ENCODE measurements around the gene PDZD2. TPM values are rescaled to one million over a fixed set of nuclear protein-coding genes. Genes with fewer than 3 reads are reported as not detected.
"Not testable (repeated sequence)": the region's sequence is repeated elsewhere in the genome, so short reads cannot be mapped to it uniquely, and the experiment has no call there.

PDZD2 gene
- total RNA-seq, 1 experiment from 2014 or later: 23.0 TPM

- no peaks in the 10 kb centered on the region for H3K4me1 Mint-ChIP-seq (ENCODE audit: insufficient read depth, unreplicated experiment)
- intact Hi-C loops (cut with micrococcal nuclease): no loop called here
- H3K27ac Mint-ChIP-seq (ENCODE audit: low read depth, unreplicated experiment): no peak overlapping the region
- peaks cover 16% of the 10 kb centered on the region for H3K27me3 Mint-ChIP-seq (ENCODE audit: insufficient read depth, unreplicated experiment)
- CTCF ChIA-PET: interaction anchor here (0.9 kb wide), 1 partner anchor 77 kb away, joined by 3 read pairs; no protein-coding TSS in a partner anchor
- no peak for TF ChIP-seq CTCF (IDR thresholded peaks at IDR 0.05; ENCODE audit: unreplicated experiment)
- POLR2A ChIA-PET: no interaction called here
- no peaks in the 10 kb centered on the region for H3K36me3 Mint-ChIP-seq (ENCODE audit: insufficient read depth, unreplicated experiment)
- H3K9me3 Mint-ChIP-seq (ENCODE audit: unreplicated experiment): no peaks in the 10 kb centered on the region
- DNase-seq (ENCODE audit: unreplicated experiment): no peak
- no TSS peak for BruUV-seq (replicated peaks)
- no peak overlapping the region for H3K4me3 Mint-ChIP-seq (ENCODE audit: unreplicated experiment)
These were observed 87.1 kb downstream of the PDZD2 start for GRCh38 chr5:31725996-31726395.

- intact Hi-C loops (cut with micrococcal nuclease): no loop called here
- Mint-ChIP-seq H3K36me3 (ENCODE audit: insufficient read depth, unreplicated experiment) (no peaks in the 10 kb centered on the region), H3K4me1 (ENCODE audit: insufficient read depth, unreplicated experiment) (no peaks in the 10 kb centered on the region), H3K27me3 (ENCODE audit: insufficient read depth, unreplicated experiment) (peaks cover 7% of the 10 kb centered on the region), H3K4me3 (ENCODE audit: unreplicated experiment) (no peak overlapping the region), H3K27ac (ENCODE audit: low read depth, unreplicated experiment) (no peak overlapping the region), H3K9me3 (ENCODE audit: unreplicated experiment) (no peaks in the 10 kb centered on the region)
- no TSS peak for BruUV-seq (replicated peaks)
- CTCF ChIA-PET: interaction anchor here (0.9 kb wide), 1 partner anchor 82 kb away, joined by 3 read pairs; no protein-coding TSS in a partner anchor
- DNase-seq (ENCODE audit: unreplicated experiment): no peak
- POLR2A ChIA-PET: no interaction called here
- TF ChIP-seq CTCF (IDR thresholded peaks at IDR 0.05; ENCODE audit: unreplicated experiment): no peak
These were observed 88.0 kb downstream of the PDZD2 start for GRCh38 chr5:31726952-31727351.

GRCh38 chr5:31728039-31728438 lies 89.1 kb downstream of the PDZD2 start:
- no peak overlapping the region for H3K4me3 Mint-ChIP-seq (ENCODE audit: unreplicated experiment)
- intact Hi-C loops (cut with micrococcal nuclease): no loop called here
- H3K9me3 Mint-ChIP-seq (ENCODE audit: unreplicated experiment): no peaks in the 10 kb centered on the region
- POLR2A ChIA-PET: no interaction called here
- no peak overlapping the region for H3K27ac Mint-ChIP-seq (ENCODE audit: low read depth, unreplicated experiment)
- BruUV-seq (replicated peaks): no TSS peak
- H3K27me3 Mint-ChIP-seq (ENCODE audit: insufficient read depth, unreplicated experiment): no peaks in the 10 kb centered on the region
- no peak for DNase-seq (ENCODE audit: unreplicated experiment)
- no peak for TF ChIP-seq CTCF (IDR thresholded peaks at IDR 0.05; ENCODE audit: unreplicated experiment)
- CTCF ChIA-PET: interaction anchor here (0.9 kb wide), 1 partner anchor 146 kb away, joined by 4 read pairs; no protein-coding TSS in a partner anchor
- H3K4me1 Mint-ChIP-seq (ENCODE audit: insufficient read depth, unreplicated experiment): no peaks in the 10 kb centered on the region
- no peaks in the 10 kb centered on the region for H3K36me3 Mint-ChIP-seq (ENCODE audit: insufficient read depth, unreplicated experiment)

- H3K36me3 Mint-ChIP-seq (ENCODE audit: insufficient read depth, unreplicated experiment); BruUV-seq (replicated peaks); H3K4me3 Mint-ChIP-seq (ENCODE audit: unreplicated experiment); H3K27me3 Mint-ChIP-seq (ENCODE audit: insufficient read depth, unreplicated experiment); H3K9me3 Mint-ChIP-seq (ENCODE audit: unreplicated experiment); intact Hi-C loops (cut with micrococcal nuclease); DNase-seq (ENCODE audit: unreplicated experiment); H3K27ac Mint-ChIP-seq (ENCODE audit: low read depth, unreplicated experiment); H3K4me1 Mint-ChIP-seq (ENCODE audit: insufficient read depth, unreplicated experiment): not testable (repeated sequence)
- POLR2A ChIA-PET: interaction anchor here (0.7 kb wide), 1 partner anchor 1459 kb away, joined by 3 read pairs; no protein-coding TSS in a partner anchor
- CTCF ChIA-PET: interaction anchor here (0.7 to 0.9 kb wide), 2 partner anchors 147 to 1922 kb away, joined by 3 to 4 read pairs; no protein-coding TSS in a partner anchor
These were observed 89.9 kb downstream of the PDZD2 start for GRCh38 chr5:31728806-31729205.

GRCh38 chr5:31730139-31730538 lies 91.2 kb downstream of the PDZD2 start:
- ChIA-PET POLR2A (no interaction called here), CTCF (interaction anchor here (1.1 kb wide), 1 partner anchor 22 kb away, joined by 3 read pairs; no protein-coding TSS in a partner anchor)
- no TSS peak for BruUV-seq (replicated peaks)
- Mint-ChIP-seq H3K4me1 (ENCODE audit: insufficient read depth, unreplicated experiment) (no peaks in the 10 kb centered on the region), H3K36me3 (ENCODE audit: insufficient read depth, unreplicated experiment) (no peaks in the 10 kb centered on the region), H3K9me3 (ENCODE audit: unreplicated experiment) (no peaks in the 10 kb centered on the region), H3K27me3 (ENCODE audit: insufficient read depth, unreplicated experiment) (no peaks in the 10 kb centered on the region), H3K4me3 (ENCODE audit: unreplicated experiment) (no peak overlapping the region), H3K27ac (ENCODE audit: low read depth, unreplicated experiment) (no peak overlapping the region)
- DNase-seq (ENCODE audit: unreplicated experiment): no peak
- intact Hi-C loops (cut with micrococcal nuclease): no loop called here
- no peak for TF ChIP-seq CTCF (IDR thresholded peaks at IDR 0.05; ENCODE audit: unreplicated experiment)
